GM21390 (cell line): ENCODE data around the gene FTO.

Source experiments
- ATAC-seq: cut with Tn5 transposase; IDR thresholded peaks from one replicate; pipeline ENCODE4 v1.9.1; 2021; ENCODE audit not compliant: unreplicated experiment

The FTO gene

GRCh38 chr16:54197758-54198157 is 493.8 kb downstream of the FTO start:
- ATAC-seq: no peak

GRCh38 chr16:54199487-54200160 is 495.7 kb downstream of the FTO start:
- no peak for ATAC-seq

GRCh38 chr16:54200161-54200534 is 496.2 kb downstream of the FTO start:
- ATAC-seq: no peak

- ATAC-seq: no peak
These were observed 496.8 kb downstream of the FTO start for GRCh38 chr16:54200720-54201119.

DNA sequence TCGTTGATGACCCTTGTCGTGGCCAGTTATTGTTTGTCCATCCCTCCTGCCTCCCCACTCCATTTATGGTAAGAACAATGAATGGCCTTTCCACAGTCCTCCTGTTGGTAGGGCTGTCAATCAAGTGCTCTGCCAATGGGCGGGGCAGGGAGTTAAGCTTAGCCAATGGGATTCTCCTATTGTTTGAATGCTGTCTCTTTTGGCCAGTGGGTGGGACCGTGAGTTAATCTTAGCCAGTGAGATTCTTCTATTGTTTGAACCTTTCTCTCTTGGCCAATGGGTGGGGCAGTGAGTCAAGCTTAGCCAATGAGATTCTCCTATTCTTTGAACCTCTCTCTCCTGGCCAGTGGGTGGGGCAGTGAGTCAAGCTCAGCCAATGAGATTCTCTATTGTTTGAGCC is 497.2 kb downstream of the FTO start:
- no peak for ATAC-seq
